Right ventricle myocardium superior (tissue), 1 donor: ENCODE data around the gene DGLUCY. TPM values are rescaled to one million over a fixed set of nuclear protein-coding genes. Genes with fewer than 3 reads are reported as not detected.
"Not testable (repeated sequence)": the region's sequence is repeated elsewhere in the genome, so short reads cannot be mapped to it uniquely, and the experiment has no call there.

Experiments
- ATAC-seq: fragments of 200-7000 bp; cut with Tn5 transposase; one replicate; pipeline ENCODE4 v1.9.1; 2020; ENCODE audit warnings: mild to moderate bottlenecking; ENCODE audit not compliant: poor library complexity
- DNase-seq: peaks from one replicate; pipeline ENCODE4 v3.0.0-alpha.2; 2020
- intact Hi-C: fragments of 100-400 bp; cut with DNase I; formaldehyde crosslinking; loops from one replicate; pipeline ENCODE4 v1.11.2; 2022
- total RNA-seq: library from RNA; stranded (reverse); fragmentation: NEBNext Ultra II Directional; extraction: Animal tissue kit (Norgen Biotek cat#: 25700); gene quantifications from one replicate; pipeline ENCODE4 v1.2.1, GENCODE V29; 2021
- donor health status: DM: no; HTN: yes; CAD: no; lungs with severe emphysema.

The DGLUCY gene
- total RNA-seq, 1 donor from 2014 or later, result 240 TPM

GRCh38 chr14:91156142-91156666 lies 42.3 kb downstream of the DGLUCY start:
- intact Hi-C loops, ATAC-seq: not testable (repeated sequence)

GRCh38 chr14:91156877-91157276 lies 43.0 kb downstream of the DGLUCY start:
- intact Hi-C loops, DNase-seq, ATAC-seq: not testable (repeated sequence)

More at GRCh38 chr14:91156142-91156666, 42.3 kb downstream of the DGLUCY start:
- DNase-seq, result not testable (repeated sequence)

DNA sequence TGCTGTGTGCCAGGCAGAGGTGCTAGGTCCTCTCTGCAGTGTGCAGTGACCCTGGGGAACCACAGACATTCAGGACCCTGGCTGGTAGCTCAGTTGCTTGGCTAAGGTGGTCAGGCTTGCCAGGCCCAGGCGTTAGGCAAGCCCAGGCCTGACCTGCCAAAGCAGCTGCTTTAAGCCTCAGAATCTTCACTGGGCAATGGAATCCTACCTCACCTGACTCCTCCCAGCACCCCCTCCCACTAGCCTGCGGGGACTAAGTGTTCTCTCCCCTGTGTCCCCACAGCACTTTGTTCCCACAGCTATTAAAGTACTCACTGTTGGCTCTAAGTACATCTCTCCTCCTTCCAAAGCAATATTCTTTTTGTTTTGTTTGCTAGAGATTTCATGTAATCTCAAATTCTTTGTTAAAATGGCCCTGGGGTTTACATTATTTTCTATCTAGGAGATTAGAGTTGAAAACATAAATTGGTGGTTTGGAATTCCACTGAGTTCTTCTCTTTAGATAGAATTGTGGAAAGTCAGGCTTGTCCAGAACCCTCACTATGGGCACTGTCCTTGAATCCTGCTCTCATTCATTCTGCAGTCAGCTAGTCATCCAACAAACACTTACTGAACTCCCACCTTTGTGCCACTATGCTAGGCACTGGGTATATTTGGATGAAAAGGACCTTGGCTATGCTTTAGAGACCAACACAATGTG lies 44.4 kb downstream of the DGLUCY start:
- ATAC-seq, result peak; percentile 90
- intact Hi-C loops, result no loop called here
- DNase-seq, result peak; percentile 70

DNA sequence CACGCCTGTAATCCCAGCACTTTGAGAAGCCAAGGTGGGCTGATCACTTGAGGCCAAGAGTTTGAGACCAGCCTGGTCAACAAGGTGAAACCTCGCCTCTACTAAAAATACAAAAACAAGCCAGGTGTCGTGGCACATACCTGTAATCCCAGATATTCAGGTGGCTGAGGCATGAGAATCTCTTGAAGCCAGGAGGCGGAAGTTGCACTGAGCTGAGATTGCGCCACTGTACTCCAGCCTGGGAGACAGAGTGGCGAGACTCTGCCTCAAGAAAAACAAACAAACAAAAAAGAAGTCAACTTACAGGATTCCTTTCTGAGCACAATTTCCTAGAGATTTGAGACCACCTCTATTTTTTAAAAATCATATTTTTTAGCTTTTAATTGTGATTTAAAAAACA lies 45.3 kb downstream of the DGLUCY start:
- DNase-seq (no peak), ATAC-seq (no peak)
- intact Hi-C loops, result no loop called here

DNA sequence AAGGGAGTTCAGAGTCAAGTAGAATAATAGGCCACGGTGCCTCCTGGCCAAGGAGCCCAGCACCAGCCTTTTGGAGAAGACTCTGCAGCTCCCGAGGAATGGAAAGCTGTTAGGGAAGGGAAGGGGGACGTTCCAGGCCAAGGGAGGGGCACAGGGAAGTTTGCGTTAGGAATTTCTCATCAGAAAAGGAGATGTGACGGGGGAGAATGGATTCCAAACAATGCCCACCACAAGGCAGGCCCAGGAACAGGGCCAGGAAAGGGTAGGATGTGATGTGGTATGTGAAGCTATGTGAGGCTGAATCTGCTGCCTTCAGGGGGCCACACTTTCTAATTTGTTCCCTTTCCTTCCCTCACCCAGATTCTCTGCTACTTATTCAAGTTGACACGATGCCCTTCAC lies 46.0 kb downstream of the DGLUCY start:
- DNase-seq (no peak), ATAC-seq (no peak)
- intact Hi-C loops, result no loop called here

GRCh38 chr14:91163316-91163715 lies 49.4 kb downstream of the DGLUCY start:
- ATAC-seq (peak; percentile 72), DNase-seq (peak; percentile 59)
- intact Hi-C loops, result no loop called here

- ATAC-seq (peak; percentile 71), DNase-seq (peak; percentile 66)
- intact Hi-C loops, result no loop called here
These were observed 50.8 kb downstream of the DGLUCY start for GRCh38 chr14:91164676-91165075.

- ATAC-seq (no peak), DNase-seq (no peak)
- intact Hi-C loops, result no loop called here
These were observed 53.5 kb downstream of the DGLUCY start for GRCh38 chr14:91167380-91167770.

GRCh38 chr14:91169951-91170350 lies 56.1 kb downstream of the DGLUCY start:
- no peak for DNase-seq
- no peak for ATAC-seq
- intact Hi-C loops, result loop anchor here (10.0 kb wide), 1 partner anchor 115 kb away; no protein-coding TSS in a partner anchor

DNA sequence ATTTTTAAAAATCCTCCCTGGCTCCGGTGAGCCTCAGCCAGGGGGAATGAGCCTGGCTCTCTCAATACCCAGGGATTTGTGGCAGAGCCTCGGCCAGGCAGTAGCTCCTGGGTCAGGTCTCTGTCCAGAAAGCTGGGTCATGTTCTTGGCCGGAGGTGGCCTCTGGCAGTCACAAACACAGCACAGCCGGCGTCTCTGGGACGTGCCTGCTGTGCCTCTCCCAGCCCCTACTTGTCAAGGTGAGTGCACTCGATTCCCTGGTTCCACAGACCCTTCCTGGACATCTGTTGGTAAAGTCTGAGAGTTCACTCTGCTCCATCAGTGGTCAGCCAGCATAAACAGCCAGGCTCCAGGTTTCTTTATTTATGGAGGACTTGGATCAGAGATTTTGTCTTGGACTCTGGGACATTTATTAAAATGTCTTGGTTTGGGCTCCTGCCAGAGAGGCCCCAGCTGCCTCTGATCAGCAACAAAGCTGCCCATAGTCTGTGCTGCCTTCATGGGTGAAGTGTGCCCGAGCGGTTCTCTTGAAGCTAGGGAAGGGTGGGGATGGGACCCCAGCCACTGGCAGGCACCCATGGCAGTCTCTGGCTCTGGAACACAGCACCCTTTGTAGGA lies 56.7 kb downstream of the DGLUCY start:
- intact Hi-C loops, result loop anchor here (10.0 kb wide), 1 partner anchor 116 kb away; no protein-coding TSS in a partner anchor
- DNase-seq (peak; percentile 60), ATAC-seq (peak; percentile 58)

DNA sequence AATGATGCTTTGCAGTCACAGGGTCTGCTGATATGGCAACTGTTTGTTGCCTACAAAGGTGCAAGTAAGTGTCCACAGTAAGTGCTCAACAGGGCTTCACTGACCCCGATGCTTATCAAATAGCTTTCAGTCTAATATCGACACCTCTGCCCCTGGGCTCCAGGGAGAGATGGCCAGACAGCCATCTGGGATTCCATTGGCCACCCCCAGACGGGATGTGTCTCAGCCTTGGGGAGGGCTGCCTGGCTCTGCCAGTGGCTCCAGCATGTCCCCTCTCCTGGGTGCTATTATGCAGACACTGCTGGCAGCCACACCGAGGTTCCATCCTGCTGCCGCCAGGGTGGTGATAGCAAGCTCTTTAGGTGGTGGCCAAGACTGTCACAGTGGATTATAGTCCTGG lies 57.4 kb downstream of the DGLUCY start:
- intact Hi-C loops, result loop anchor here (10.0 kb wide), 1 partner anchor 116 kb away; no protein-coding TSS in a partner anchor
- DNase-seq (peak; percentile 81), ATAC-seq (peak; percentile 79)

DNA sequence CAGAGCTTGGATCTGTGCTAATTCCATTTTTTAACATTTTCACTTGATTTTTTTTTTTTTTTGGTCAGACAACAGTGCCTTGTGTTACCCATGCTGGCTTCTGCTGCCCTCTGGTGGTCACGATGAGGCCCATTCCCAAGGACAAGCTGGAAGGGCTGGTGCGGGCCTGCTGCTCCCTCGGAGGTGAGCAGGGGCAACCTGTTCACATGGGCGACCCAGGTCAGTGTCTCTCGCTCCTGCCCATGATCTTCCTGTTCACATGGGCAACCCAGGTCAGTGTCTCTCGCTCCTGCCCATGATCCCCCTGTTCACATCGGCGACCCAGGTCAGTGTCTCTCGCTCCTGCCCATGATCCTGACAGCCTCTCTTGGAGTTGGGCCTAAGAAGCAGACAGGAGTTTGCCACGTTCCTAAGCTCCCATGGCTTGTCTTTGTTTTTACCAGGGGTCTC lies 59.4 kb downstream of the DGLUCY start:
- DNase-seq, result peak; percentile 90
- ATAC-seq, result peak; percentile 56
- intact Hi-C loops, result loop anchor here (10.0 kb wide), 1 partner anchor 118 kb away; no protein-coding TSS in a partner anchor

GRCh38 chr14:91173904-91174303 lies 60.0 kb downstream of the DGLUCY start:
- no peak for ATAC-seq
- intact Hi-C loops, result loop anchor here (10.0 kb wide), 1 partner anchor 119 kb away; no protein-coding TSS in a partner anchor
- no peak for DNase-seq

DNA sequence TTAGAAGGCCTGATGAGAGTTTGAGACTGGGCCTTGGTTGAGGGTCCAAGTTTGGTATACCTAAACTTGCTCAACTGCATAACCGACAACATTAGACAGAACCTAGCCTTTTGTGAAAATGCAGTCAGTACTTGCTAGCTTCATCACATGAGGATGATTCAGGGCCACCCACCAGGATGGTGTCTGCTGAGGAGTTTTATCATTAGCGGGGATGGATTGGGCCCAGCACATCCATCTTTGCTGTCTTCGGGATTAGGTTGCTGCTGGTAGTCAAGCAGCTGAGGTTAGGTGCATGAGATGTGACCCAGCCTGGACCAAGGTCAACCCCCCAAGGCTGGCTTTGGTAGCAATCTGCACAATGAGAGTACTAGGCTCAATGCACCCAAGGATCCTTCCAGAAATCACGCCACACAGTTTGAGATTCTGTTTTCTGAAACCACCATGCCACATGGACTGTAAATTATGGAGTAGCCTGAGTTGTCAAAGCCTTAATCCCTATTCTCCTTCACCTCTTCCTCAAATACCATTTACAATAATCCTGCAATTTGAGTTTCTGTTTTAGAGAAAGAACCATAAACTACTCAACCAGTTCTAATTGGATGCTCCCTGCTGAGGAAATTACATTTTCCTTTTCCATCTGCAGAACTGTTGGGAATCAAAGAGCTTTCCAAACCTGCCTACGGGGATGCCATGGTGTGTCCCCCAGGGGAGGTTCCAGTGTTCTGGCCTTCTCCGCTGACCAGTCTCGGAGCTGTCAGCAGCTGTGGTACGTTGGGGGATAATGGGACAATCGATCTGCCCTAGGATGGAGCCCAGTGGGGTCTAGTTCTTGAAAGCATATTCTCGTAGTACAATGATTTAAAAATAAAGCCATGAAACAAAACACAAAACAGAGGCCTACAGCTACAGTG lies 61.7 kb downstream of the DGLUCY start:
- ATAC-seq (no peak), DNase-seq (no peak)
- intact Hi-C loops, result loop anchor here (5.0 to 10.0 kb wide), 2 partner anchors 121 to 273 kb away; no protein-coding TSS in a partner anchor

DNA sequence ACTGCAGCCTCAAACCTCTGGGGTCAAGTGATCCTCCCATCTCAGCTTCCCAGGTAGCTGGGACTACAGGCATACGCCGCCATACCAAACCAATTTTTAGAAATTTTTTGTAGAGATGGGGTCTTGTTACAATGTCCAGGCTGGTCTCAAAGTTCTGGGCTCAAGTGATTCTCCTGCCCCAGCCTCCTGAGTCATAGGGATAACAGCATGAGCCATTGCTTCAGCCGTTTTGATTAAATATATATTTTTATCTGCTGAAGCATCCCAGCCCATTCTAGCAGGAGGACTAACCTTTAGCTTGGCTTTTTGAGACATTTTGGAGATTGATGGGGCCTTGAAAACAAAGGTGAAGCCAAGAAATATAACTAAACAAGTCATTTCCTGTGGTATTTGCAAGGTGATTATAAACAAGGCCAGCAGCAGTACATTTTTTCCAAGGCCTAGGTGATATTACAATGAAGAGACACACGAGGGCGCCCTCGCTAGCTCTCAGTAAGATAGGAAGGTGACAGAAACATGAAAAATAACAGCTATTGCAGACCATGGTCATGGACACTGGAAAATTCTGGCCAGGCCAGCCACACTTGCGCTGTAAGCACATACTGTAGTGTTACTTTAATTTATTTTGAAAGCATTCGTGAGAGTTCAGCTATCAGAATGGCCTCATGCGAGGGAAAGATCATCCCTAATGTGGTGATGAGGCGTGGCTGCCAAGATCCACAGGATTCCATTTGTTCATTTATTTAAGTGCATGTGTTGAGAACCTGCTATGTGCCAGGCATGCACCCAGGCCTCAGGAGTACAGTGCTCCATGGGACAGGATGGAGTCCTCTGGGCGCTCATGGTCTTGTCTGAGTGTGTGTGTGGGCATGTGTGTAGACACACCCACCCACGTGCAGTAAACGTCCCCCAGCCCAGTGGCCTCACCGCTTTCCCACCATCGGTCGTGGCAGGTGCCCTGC lies 63.5 kb downstream of the DGLUCY start:
- peak; percentile 58 for DNase-seq
- ATAC-seq, result peak; percentile 47
- intact Hi-C loops, result loop anchor here (5.0 to 10.0 kb wide), 2 partner anchors 123 to 275 kb away; no protein-coding TSS in a partner anchor

DNA sequence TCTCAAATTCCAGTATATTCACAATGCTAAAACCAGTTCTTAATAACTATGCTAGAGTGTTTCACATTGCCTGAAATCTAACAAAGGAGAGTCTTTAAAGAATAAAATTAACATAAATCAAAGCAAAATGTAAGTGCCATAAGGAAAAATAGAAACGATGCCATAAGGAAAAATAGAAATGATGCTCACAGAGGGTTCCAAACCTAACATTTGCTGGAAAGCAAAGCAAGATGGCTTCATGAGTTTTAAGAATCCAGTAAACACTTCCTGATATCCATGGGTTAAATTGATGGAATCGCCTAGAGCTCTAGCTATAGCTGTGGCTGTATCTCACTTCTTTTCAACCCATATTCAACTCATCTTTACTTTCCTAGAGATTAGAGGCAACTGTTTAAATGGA lies 66.7 kb downstream of the DGLUCY start:
- DNase-seq (no peak), ATAC-seq (no peak)
- intact Hi-C loops, result loop anchor here (5.0 kb wide), 1 partner anchor 102 kb away; no protein-coding TSS in a partner anchor

GRCh38 chr14:91182753-91183152 lies 68.9 kb downstream of the DGLUCY start:
- not testable (repeated sequence) for ATAC-seq, DNase-seq
- intact Hi-C loops, result loop anchor here (5.0 kb wide), 1 partner anchor 100 kb away; no protein-coding TSS in a partner anchor
